Kidney (tissue), 14 donors: ENCODE measurements around the gene ERAS. TPM values are rescaled to one million over a fixed set of nuclear protein-coding genes. Genes with fewer than 3 reads are reported as not detected.
"Not testable (repeated sequence)": the region's sequence is repeated elsewhere in the genome, so short reads cannot be mapped to it uniquely, and the experiment has no call there.

ENCODE experiments used
- DNase-seq, 5 donors: peaks; one replicate each; pipeline ENCODE4 v3.0.0-alpha.2; 2013 to 2020
- FAIRE-seq: peaks from 2 replicates; lab custom pipeline; 2012; peaks lifted over from hg19 to GRCh38; lab: Jason Lieb, UNC
- H3K27ac ChIP-seq, 2 donors: one replicate each; pipeline ENCODE4 v1.7.0; 2013; ENCODE audit warnings: low read depth in 2 of 2, low read length in 2 of 2, inconsistent platforms in 1 of 2
- H3K27me3 ChIP-seq: one replicate; pipeline ENCODE4 v1.7.1; 2013; ENCODE audit warnings: low read length, inconsistent platforms; ENCODE audit not compliant: control insufficient read depth, insufficient read depth
- H3K36me3 ChIP-seq, 3 donors: one replicate each; pipeline versions ENCODE4 v1.7.0 to v1.7.1; 2013; ENCODE audit warnings: low read length in 3 of 3, control low read depth in 1 of 3, inconsistent platforms in 1 of 3; ENCODE audit not compliant: insufficient read depth in 3 of 3, control insufficient read depth in 2 of 3
- H3K4me1 ChIP-seq, 3 donors: one replicate each; pipeline versions ENCODE4 v1.7.0 to v1.7.1; 2013; ENCODE audit warnings: low read length in 3 of 3, inconsistent platforms in 1 of 3, low read depth in 1 of 3; ENCODE audit not compliant: control insufficient read depth in 2 of 3, insufficient read depth in 2 of 3
- H3K4me3 ChIP-seq, 3 donors: one replicate each; pipeline versions ENCODE4 v1.7.0 to v1.8.1; 2013; ENCODE audit warnings: low read length in 3 of 3, control low read depth in 1 of 3, inconsistent platforms in 1 of 3
- H3K9ac ChIP-seq, 3 donors: one replicate each; pipeline versions ENCODE4 v1.7.0 to v1.7.1; 2013; ENCODE audit warnings: low read length in 3 of 3, control low read depth in 1 of 3, inconsistent platforms in 1 of 3
- H3K9me3 ChIP-seq, 3 donors: one replicate each; pipeline versions ENCODE4 v1.7.0 to v1.7.1; 2013; ENCODE audit warnings: low read length in 3 of 3, control low read depth in 1 of 3, inconsistent platforms in 1 of 3; ENCODE audit not compliant: control insufficient read depth in 2 of 3, insufficient read depth in 1 of 3
- CTCF ChIP-seq: IDR thresholded peaks from 3 replicates; pipeline ENCODE4 v1.5.1; 2012; ENCODE audit warnings: mild to moderate bottlenecking, moderate library complexity, borderline replicate concordance; ENCODE audit not compliant: insufficient read depth; ENCODE audit errors: extremely low read depth
- intact Hi-C: fragments of 100-400 bp; cut with DNase I; formaldehyde crosslinking; loops from one replicate; pipeline ENCODE4 v1.11.1; 2022
- polyA plus RNA-seq: library from polyadenylated mRNA; stranded (reverse); fragments of 350-450 nt; fragmentation: Illumina TruSeq; extraction: RNeasy Lipid Tissue Mini Kit (QIAGEN cat#74804); gene quantifications from one replicate; pipeline ENCODE4 v1.2.3, GENCODE V29; 2014; ENCODE audit warnings: low read depth, low replicate concordance; ENCODE audit not compliant: insufficient read depth
- total RNA-seq: library from RNA; stranded (reverse); fragmentation: NEBNext Ultra II Directional; extraction: Animal tissue kit (Norgen Biotek cat#: 25700); gene quantifications from one replicate; pipeline ENCODE4 v1.2.1, GENCODE V29; 2021
- donor health status: control.
- donor health status: control.
- donor health status: control.
- donor health status: control.
- donor health status: control.
- donor health status: DM: yes; HTN: yes; CAD: no.
- donor health status: Normal renal cell carcinoma (clear cell type).

Gene ERAS
- total and polyA plus RNA-seq, 2 donors from 2014 or later, result 0.19 to 0.43 TPM

DNA sequence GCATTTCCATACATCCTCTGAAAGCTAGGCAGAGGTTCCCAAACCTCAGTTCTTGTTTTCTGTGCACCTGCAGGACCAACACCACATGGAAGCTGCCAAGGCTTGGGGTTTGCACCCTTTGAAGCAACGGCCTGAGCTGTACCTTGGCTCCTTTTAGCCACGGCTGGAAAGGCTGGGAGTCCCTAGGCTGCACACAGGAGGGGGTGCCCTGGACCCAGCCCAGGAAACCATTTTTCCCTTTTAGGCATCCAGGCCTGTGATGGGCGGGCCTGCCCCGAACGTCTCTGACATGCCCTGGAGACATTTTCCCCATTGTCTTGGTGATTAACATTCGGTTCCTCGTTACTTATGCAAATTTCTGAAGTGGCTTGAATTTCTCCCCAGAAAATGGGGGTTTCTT, 26.5 kb downstream of the ERAS start:
- TF ChIP-seq CTCF, result no peak
- Histone ChIP-seq H3K36me3 (no peaks in the 10 kb centered on the region), H3K4me3 (no peak overlapping the region), H3K9me3 (no peaks in the 10 kb centered on the region), H3K4me1 (no peaks in the 10 kb centered on the region), H3K9ac (no peak overlapping the region), H3K27me3 (no peaks in the 10 kb centered on the region), H3K27ac (no peak overlapping the region)
- FAIRE-seq (no peak), DNase-seq (no peak)
- intact Hi-C loops, result no loop called here

GRCh38 chrX:48853494-48853893, 27.2 kb downstream of the ERAS start:
- H3K4me3 ChIP-seq, H3K27me3 ChIP-seq, H3K4me1 ChIP-seq, H3K36me3 ChIP-seq, intact Hi-C loops, H3K9me3 ChIP-seq, H3K9ac ChIP-seq, FAIRE-seq, DNase-seq, H3K27ac ChIP-seq: not testable (repeated sequence)

DNA sequence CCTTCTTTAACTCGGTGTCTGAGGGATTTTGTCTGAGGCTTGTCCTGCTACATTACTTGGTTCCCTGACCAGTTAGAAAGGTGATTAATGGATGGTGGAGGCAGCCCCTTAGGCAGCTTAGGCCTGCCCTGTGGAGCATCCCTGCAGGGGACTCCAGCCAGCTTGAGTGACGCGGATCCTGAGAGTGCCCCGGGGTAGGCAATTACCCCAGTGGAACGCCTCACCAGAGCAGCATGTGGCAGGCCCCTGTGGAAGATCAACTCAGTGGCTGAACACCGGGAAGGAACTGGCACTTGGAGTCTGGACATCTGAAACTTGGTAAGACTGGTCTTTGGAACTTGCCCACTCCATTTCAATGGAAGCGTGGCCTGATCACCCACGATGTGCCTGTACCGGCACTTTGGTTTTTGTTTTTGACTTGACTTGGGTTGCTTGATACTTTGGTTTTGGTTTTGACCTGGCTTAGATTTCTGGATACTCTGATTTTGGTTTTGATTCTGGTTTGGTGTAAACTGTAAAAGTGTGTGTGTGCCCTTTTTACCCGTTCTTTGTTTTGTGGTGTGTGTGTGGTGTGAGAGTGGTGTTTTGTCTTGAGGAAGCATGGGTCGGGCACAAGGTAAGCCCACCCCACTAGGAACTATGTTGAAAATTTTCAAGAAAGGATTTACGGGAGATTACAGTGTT, 27.9 kb downstream of the ERAS start:
- H3K4me3 ChIP-seq, DNase-seq, intact Hi-C loops, H3K9me3 ChIP-seq, H3K36me3 ChIP-seq, FAIRE-seq, H3K27ac ChIP-seq, H3K4me1 ChIP-seq, H3K27me3 ChIP-seq, H3K9ac ChIP-seq: not testable (repeated sequence)

- DNase-seq (peak in 1 of 5 donors; percentile 11), FAIRE-seq (no peak)
- H3K9me3 ChIP-seq, result no peaks in the 10 kb centered on the region
- H3K4me1 ChIP-seq, result no peaks in the 10 kb centered on the region
- H3K27ac ChIP-seq, result no peak overlapping the region
- intact Hi-C loops, result no loop called here
- no peak for TF ChIP-seq CTCF
- H3K4me3 ChIP-seq, result no peak overlapping the region
- H3K27me3 ChIP-seq, result no peaks in the 10 kb centered on the region
- no peak overlapping the region for H3K9ac ChIP-seq
- no peaks in the 10 kb centered on the region for H3K36me3 ChIP-seq
These were observed 28.6 kb downstream of the ERAS start for GRCh38 chrX:48854898-48855297.
